ENCODE data around the gene NR4A1.

NR4A1 gene

DNA sequence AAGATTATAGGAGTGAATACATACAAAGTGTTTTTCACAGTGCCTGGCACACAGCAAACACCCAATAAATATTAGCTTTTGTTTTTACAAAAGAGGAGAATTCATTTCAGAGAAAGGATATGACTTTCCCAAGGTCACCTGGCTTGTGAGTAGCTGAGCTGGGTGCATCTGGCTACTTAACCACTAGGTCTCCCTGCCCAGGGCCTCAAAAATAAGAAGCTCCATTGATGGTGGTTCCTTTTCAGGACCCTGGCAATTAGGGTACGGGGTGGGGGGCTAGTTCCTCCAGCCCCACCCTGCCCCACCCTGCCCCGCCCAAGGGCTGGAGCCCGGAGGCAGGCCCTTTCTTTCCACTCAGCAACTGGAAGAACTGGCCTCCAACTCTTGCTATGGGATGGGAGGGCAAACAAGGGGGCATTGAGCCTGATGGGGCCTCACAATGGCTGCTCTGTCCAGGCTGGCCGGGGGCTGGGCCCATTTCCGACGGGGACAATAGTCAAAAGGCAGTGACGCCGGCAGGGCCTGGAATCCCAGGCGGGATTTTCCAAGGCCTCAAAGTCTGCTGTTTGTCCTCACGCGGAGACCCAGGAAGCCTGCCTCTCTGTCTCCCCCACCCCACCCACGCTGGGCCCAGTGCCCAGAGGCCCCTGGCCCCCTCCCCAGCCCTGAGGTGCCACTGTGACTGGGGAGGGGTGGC lies 10.4 kb downstream of the NR4A1 start:
- Histone ChIP-seq H3K4me1 (ENCODE audit: insufficient read depth, poor library complexity, severe bottlenecking) (no peaks in the 10 kb centered on the region), H3K36me3 (ENCODE audit: low read depth) (peaks cover 4% of the 10 kb centered on the region; the same call in 1 of the 2 replicates), H3K9me3 (ENCODE audit: severe bottlenecking) (no peaks in the 10 kb centered on the region), H3K27ac (ENCODE audit: poor library complexity, severe bottlenecking) (no peak overlapping the region), H3K27me3 (ENCODE audit: insufficient read depth, poor library complexity, severe bottlenecking) (no peaks in the 10 kb centered on the region), H3K4me3 (ENCODE audit: severe bottlenecking) (no peak overlapping the region)
- ATAC-seq (ENCODE audit: low read depth) (no peak), DNase-seq (ENCODE audit: low spot score) (no peak)
- TF ChIP-seq, protein P1, sequence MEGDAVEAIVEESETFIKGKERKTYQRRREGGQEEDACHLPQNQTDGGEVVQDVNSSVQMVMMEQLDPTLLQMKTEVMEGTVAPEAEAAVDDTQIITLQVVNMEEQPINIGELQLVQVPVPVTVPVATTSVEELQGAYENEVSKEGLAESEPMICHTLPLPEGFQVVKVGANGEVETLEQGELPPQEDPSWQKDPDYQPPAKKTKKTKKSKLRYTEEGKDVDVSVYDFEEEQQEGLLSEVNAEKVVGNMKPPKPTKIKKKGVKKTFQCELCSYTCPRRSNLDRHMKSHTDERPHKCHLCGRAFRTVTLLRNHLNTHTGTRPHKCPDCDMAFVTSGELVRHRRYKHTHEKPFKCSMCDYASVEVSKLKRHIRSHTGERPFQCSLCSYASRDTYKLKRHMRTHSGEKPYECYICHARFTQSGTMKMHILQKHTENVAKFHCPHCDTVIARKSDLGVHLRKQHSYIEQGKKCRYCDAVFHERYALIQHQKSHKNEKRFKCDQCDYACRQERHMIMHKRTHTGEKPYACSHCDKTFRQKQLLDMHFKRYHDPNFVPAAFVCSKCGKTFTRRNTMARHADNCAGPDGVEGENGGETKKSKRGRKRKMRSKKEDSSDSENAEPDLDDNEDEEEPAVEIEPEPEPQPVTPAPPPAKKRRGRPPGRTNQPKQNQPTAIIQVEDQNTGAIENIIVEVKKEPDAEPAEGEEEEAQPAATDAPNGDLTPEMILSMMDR (IDR thresholded peaks at IDR 0.05; ENCODE audit: poor library complexity, severe bottlenecking), result no peak

DNA sequence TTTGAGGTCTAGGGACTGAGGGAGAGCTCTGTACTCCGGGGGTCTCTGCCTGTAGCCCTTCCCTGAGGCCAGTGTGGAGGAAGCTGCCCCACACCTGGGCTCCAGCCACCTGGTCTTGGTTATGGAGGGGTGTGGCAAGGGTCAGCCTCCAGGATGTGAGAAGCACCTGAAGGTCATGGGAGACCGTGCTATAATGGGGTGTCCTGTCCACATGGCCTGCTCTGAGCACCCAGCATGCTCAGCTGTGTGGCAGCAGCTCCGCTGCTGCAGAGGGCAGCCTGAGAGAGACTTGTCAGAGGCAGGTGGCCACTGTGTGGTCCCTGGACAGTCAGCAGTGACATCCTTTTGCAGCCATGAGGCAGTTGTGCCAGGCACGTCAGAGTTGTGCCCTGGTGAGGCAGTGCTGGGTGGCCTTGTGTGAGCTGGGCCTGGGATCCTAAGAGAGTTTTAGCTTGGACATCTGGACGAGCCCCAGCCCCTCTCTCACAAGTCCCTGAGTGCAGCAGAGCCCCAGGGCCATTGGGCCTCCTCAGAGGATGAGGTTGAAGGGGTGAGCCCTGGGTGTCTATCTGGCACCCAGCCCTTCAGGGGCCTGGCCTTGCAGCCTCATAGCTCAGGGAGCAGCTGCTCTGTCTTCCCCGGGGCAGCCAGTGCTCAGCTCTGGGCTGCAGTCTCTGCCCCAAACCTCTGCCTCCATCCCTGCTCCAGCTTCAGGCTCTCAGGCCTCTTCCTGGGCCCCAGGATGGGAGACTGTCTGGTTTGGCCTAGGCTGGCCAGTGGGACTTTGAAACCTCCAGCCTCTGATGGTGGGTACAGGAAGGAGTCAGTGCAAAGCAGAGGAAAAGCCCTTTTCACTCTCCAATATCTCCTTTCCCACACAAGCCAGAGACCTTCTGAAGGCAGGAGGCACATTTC lies 11.2 kb downstream of the NR4A1 start:
- no peaks in the 10 kb centered on the region for H3K4me1 ChIP-seq (ENCODE audit: insufficient read depth, poor library complexity, severe bottlenecking)
- DNase-seq (ENCODE audit: low spot score), result no peak
- no peaks in the 10 kb centered on the region for H3K27me3 ChIP-seq (ENCODE audit: insufficient read depth, poor library complexity, severe bottlenecking)
- H3K4me3 ChIP-seq (ENCODE audit: severe bottlenecking), result no peak overlapping the region
- H3K9me3 ChIP-seq (ENCODE audit: severe bottlenecking), result no peaks in the 10 kb centered on the region
- ATAC-seq (ENCODE audit: low read depth), result no peak
- TF ChIP-seq, protein P1 (IDR thresholded peaks at IDR 0.05; ENCODE audit: poor library complexity, severe bottlenecking), result no peak
- H3K36me3 ChIP-seq (ENCODE audit: low read depth), result peaks cover 4% of the 10 kb centered on the region; the same call in 1 of the 2 replicates
- H3K27ac ChIP-seq (ENCODE audit: poor library complexity, severe bottlenecking), result no peak overlapping the region

DNA sequence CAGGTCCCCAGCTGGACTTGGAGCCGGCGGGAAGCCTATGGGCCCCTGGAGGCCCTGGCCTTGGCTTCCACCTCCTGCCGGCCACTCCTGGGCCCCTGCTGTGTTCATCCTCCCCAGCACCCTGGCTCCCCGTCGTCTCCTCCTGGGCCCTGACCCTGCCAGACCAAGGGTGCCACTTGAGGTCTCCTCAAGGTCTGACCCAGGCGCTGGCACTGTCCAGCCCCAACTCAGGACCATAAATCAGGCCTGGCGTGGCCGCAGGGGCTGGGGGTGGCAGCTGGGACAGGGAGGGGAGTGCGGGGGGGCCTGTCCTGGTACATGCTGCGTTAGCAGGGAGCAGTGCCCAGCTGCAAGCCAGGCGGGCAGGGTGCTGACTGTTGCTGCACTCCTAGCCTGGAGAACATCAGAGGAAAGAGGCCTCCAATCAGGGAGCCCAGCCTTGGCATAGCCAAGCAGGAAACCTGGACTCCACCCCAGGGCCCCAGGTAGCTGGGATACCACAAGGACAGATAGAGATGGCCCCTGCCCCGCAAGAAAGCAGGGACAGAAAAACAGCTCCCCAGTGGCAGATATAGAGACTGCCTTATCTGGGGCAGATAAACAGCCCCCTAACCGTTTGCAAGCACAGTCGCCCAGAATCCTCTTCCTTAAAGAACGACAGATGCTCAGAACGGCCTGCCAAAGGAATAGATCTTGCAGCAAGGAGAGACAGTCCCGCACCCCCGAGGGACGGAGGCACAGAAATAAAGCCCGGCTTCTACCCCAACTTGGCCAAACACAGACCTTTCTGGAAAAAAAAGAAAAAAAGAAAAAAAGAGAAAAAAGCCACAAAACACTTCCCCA lies 12.1 kb downstream of the NR4A1 start:
- DNase-seq (ENCODE audit: low spot score) (no peak), ATAC-seq (ENCODE audit: low read depth) (no peak)
- Histone ChIP-seq H3K4me1 (ENCODE audit: insufficient read depth, poor library complexity, severe bottlenecking) (no peaks in the 10 kb centered on the region), H3K27me3 (ENCODE audit: insufficient read depth, poor library complexity, severe bottlenecking) (no peaks in the 10 kb centered on the region), H3K9me3 (ENCODE audit: severe bottlenecking) (no peaks in the 10 kb centered on the region), H3K36me3 (ENCODE audit: low read depth) (peaks cover 4% of the 10 kb centered on the region; the same call in 1 of the 2 replicates), H3K27ac (ENCODE audit: poor library complexity, severe bottlenecking) (no peak overlapping the region), H3K4me3 (ENCODE audit: severe bottlenecking) (no peak overlapping the region)
- TF ChIP-seq, protein P1 (IDR thresholded peaks at IDR 0.05; ENCODE audit: poor library complexity, severe bottlenecking), result no peak

DNA sequence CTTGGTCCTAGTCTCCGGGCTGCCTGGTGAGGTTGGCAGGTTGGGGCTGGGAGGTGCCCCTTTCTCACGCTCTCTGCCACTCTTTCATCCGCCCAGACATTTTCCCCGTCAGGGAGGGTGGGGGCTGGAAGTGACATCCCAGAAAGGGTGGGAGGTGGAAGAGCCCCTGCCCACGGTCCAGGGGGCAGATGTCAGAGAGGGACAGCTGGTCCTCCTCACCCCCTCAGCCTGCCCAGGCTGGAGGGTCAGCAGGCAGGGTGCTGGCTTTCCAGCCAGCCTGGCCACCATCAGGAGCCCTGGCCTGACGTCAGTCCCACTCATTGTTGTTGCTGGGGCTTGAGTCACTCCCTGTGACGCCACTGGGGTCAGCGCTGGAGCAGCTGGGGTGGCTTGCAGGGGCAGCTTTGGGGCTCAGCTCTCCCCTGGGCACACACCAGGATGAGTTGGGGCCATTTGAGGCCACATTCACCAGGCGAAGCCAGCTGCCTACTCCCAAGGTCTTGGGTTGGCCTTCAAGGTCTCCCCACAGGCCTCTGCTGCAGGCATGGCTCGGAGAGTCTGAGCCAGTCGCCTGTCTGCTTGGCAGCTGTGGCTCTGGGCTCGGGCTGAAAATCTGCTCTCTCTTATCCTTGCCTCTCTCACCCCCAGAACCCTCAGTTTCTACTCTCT lies 12.9 kb downstream of the NR4A1 start:
- DNase-seq (ENCODE audit: low spot score), result no peak
- TF ChIP-seq, protein P1 (IDR thresholded peaks at IDR 0.05; ENCODE audit: poor library complexity, severe bottlenecking), result no peak
- Histone ChIP-seq H3K27me3 (ENCODE audit: insufficient read depth, poor library complexity, severe bottlenecking) (no peaks in the 10 kb centered on the region), H3K36me3 (ENCODE audit: low read depth) (peaks cover under 1% of the 10 kb centered on the region; the same call in 1 of the 2 replicates), H3K27ac (ENCODE audit: poor library complexity, severe bottlenecking) (no peak overlapping the region), H3K9me3 (ENCODE audit: severe bottlenecking) (no peaks in the 10 kb centered on the region), H3K4me3 (ENCODE audit: severe bottlenecking) (no peak overlapping the region), H3K4me1 (ENCODE audit: insufficient read depth, poor library complexity, severe bottlenecking) (no peaks in the 10 kb centered on the region)
- ATAC-seq (ENCODE audit: low read depth), result no peak

Measured in RWPE2 (cell line).